Activated CD8-positive, alpha-beta memory T cell treated with anti-CD3 and anti-CD28 coated beads, Interleukin-2, amount 50 U/mL, for 24 hours (primary cell): ENCODE measurements around the gene GAL3ST2.
"Not testable (repeated sequence)": the region's sequence is repeated elsewhere in the genome, so short reads cannot be mapped to it uniquely, and the experiment has no call there.

Experiments used
- DNase-seq: peaks from one replicate; pipeline ENCODE4 v3.0.0-alpha.2; 2020; ENCODE audit errors: extremely low read depth

The GAL3ST2 gene

GRCh38 chr2:241820625-241821384 lies 44.2 kb downstream of the GAL3ST2 start:
- no peak for DNase-seq

GRCh38 chr2:241821460-241822263 lies 45.0 kb downstream of the GAL3ST2 start:
- DNase-seq, result no peak

- no peak for DNase-seq
Measured at GRCh38 chr2:241822264-241822623, 45.6 kb downstream of the GAL3ST2 start.

DNA sequence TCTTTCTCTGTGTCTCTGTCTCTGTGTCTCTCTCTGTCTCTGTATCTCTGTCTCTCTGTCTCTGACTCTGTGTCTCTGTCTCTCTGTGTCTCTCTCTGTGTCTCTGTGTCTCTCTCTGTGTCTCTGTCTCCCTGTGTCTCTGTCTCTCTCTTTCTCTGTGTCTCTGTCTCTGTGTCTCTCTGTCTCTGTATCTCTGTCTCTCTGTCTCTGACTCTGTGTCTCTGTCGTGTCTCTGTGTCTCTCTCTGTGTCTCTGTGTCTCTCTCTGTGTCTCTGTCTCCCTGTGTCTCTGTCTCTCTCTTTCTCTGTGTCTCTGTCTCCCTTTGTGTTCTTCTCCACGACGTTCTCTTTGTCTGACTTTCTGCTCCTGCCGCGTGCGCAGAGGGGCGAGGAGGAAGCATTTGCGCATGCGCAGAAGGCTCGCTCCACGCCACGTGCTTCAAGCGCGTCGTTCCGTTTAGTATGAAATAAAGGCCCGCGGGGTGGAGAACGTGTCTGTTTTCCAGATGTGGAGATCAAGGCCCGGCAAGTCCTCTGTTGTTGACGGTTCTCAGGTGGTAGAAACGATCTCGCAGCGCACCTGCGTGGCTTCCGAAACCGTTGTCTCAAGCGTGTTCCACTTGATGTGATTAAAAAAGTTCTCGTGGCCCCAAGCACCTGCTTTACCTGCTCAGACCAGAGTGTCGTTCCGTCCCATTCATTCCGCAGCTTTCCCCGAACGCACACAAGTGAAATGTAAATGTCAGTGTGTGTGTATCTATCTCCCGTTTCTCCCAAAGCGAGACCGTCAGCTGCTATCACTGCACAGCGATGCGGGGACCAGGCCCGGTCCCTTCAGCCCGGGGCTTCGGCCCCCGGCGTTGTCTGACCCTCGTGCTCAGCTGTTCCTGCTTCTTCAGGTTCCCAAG lies 47.2 kb downstream of the GAL3ST2 start:
- DNase-seq, result not testable (repeated sequence)

DNA sequence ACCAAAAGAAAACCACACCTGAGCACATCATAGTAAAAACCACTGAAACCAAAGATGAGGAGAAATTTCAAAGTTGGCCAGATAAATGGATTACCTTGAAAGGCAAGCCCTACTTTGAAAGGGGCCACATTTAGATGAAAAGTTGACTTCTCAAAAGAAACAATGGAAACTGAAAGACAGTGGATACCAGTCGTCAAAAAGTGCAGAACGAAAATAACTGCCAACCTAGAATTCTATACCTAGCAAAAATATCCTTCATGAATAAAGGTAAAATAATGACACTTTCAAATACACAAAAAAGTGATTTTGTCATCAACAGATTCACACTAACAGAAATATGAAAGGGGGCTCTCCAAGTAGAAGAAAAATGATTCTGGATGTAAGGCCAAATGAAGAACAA lies 50.8 kb downstream of the GAL3ST2 start:
- no peak for DNase-seq

GRCh38 chr2:241833101-241833663 lies 56.6 kb downstream of the GAL3ST2 start:
- DNase-seq, result no peak

- DNase-seq, result not testable (repeated sequence)
Measured at GRCh38 chr2:241833756-241834526, 57.3 kb downstream of the GAL3ST2 start.

DNA sequence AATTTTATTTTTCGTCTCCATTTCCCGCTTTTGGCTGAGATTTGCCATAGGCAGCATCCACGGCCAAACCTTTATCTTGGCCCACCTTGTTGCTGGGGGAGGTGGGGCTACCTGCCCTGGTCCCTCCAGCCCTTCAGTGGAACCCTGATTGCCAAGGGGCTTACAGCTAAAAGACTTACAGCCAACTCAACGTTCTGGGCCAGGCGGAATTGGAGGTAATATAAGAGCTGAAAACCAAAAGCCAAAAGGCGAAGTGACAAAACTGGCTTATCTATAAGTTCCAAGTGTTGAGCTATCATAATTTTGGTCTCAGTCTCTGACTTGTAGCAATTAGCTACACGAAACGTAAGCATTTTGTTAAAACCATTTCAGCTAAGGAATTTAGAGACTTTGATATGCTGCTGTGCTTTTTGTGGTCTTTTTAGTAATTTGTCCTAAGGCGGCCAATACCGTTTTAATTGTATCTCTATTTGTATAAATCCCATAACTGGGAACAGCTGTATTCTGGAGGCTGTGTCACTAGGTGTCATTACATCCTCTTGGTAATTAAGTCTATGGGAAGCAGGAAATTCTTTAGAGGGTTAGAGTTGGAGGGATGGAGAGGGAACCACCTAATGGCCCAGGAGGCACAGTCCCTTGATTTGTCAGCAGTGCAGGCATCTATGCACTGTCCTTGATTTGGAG lies 58.0 kb downstream of the GAL3ST2 start:
- DNase-seq, result no peak

DNA sequence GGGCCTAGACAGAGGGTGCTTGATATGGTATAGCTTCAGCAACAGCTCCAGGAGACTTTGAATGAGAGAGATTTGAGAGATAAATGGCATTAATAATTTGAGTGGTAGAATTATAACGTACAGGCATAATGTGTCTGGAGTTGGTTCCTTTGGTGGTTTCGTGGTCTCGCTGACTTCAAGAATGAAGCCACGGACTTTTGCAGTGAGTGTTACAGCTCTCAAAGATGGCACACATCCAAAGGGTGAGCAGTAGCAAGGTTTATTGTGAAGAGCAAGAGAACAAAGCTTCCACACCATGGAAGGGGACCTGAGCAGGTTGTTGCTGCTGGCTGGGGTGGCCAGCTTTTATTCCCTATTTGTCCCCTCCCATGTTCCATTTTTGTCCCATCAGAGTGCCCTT lies 59.0 kb downstream of the GAL3ST2 start:
- no peak for DNase-seq

- no peak for DNase-seq
Measured at GRCh38 chr2:241836292-241836691, 59.7 kb downstream of the GAL3ST2 start.

DNA sequence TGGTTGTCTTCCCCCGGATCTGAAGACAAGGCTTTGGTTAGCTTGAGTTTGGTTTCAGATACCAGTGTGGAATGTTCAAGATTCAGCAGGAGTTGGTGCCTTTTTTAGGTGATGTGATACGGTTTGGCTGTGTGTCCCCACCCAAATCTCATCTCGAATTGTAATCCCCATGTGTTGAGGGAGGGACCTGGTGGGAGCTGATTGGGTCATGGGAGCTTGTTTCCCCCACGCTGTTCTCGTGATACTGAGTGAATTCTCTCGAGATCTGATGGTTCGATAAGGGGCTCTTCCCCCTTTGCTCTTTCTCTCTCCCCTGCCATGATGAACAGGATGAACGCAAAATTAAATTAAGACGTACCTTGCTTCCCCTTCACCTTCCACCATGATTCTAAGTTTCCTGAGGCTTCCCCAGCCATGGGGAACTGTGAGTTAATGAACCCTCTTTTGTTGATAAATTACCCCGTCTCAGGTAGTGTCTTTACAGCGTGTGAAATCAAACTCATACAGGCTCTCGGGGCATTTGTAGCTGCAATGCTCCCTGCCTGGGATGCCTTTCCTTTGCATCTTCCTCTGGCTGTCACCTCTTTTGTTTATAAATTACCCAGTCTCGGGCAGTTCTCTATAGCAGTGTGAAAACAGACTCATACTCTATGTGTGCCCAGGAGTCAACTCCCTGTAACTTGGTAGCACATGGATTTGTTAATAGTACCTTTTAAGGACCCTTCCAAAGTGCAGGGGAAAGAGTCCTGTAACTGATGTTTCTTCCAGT lies 60.8 kb downstream of the GAL3ST2 start:
- no peak for DNase-seq

DNA sequence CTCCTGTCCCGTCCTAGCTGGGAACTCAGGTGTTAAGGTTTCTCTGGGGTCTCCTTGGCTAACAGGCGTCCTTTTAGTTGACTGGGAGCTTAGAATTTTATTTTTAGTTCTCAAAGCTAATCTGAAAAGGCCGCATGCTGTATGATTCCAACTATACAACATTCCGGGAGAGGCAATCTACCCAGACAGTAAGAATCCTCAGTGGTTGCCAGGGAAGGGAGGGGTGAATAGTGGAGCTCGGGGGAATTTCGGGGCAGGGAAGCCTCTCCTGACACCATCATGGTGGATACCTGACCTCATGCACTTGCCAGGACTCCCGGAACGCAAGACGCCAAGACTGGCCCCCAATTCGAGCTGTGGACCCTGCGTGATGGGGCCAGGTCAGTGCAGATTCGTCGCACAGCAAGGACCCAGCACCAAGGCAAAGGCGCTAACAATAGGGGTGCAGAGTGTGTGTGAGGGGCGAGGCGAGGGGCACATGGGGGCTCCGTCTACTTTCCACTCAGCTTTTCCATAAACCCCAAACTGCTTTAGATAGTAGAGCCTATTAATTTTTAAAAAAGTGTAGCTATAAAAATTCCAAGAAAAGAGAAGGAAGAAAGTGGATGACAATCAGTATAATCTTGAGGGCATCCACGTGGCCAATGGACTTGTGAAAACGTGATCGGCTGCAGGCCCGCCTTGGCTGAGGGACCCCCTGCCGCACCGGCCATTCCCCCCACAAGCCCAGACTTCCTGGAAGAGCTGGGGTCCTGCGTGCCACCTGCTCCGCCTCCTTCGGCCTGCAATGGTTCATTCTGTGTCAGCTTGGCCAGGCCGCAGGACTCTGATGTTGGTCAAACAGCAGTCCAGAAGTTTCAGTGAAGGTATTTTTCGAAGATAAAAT lies 64.8 kb downstream of the GAL3ST2 start:
- DNase-seq, result no peak

GRCh38 chr2:241842067-241842415 lies 65.4 kb downstream of the GAL3ST2 start:
- no peak for DNase-seq

DNA sequence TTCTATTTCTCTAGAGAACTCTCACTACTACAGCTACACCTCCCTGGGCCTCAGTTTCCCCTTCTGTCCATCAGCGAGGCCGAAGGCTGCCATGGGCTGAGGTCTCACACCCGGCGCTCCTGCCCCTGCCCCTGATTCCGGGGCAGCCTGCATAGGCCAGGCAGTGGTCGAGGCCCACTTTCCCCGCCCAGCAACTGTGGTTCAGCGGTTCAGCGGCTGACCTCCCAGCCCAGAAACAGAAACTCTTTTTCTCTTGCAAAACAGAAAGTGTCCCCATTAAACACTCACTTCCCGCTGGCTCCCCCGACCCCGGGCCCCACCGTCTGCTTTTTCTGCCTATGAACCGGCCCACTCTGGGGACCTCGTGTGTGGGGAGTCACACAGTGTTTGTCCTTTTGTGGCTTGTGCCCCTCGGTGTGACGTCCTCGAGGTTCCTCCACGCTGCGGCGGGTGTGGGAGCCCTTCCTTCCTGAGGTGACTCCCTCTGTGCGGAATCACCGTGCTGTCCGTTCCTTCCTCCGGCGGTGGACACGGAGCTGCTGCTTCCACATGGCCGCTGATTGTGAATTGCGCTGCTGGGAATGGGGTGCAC lies 66.1 kb downstream of the GAL3ST2 start:
- no peak for DNase-seq

- DNase-seq, result no peak
Measured at GRCh38 chr2:241843321-241844065, 66.9 kb downstream of the GAL3ST2 start.

DNA sequence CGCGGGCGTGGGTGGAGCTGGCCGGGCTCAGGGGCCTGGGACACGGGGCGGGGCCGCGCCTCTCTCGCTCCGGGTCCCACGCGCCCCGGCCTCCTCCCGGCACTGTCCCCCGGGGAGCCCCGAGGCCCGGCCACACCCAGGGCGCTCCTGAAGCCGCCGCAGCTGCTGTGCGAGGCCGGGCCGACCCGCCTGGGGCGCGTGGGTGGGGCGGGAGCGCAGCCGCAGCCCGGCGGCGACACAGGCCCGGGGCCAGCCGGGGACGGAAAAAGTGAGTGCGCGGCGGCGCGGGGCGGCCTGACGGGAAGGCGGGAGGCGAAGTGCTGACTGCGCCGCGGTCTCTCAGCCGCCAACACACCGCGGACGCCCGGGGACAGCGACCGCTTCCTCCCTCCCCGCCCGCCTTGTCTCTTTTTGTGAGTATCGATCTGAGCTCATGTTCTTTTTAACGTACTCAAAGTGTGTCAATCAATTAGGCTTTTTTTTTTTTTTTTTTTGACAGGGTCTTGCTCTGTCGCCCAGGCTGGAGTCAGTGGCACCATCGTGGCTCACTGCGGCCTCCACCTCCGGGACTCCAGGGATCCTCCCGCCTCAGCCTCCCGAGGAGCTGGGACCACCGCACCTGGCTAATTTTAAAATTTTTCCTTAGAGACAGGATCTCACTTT lies 67.6 kb downstream of the GAL3ST2 start:
- peak; percentile 62 for DNase-seq
